ENCODE results near the gene RPS8. TPM values are rescaled to one million over a fixed set of nuclear protein-coding genes. Genes with fewer than 3 reads are reported as not detected.
"Not testable (repeated sequence)": the region's sequence is repeated elsewhere in the genome, so short reads cannot be mapped to it uniquely, and the experiment has no call there.

Gene RPS8
- total RNA-seq, 1 donor from 2014 or later: 3,767 TPM

DNA sequence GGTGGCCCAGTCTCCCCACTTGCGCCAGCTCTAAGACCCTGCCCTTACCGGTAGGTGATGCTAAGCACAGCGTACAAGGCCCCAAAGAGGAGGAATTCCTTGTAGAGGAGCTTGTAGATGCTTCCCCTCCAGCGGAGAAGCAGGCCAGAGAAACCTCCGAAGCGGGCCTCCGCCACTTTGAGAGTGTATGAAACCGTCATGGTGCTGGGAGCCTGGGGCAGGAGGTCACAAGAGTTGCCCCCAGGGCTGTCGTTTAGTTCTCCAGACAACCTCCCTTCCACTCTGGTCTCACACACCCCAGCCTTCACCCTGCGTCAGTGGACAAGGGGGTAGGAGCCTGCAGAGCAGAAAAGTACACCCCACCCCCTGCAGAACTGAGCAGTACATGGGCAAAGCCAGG is 12.2 kb downstream of the RPS8 start:
- TF ChIP-seq, protein P1, sequence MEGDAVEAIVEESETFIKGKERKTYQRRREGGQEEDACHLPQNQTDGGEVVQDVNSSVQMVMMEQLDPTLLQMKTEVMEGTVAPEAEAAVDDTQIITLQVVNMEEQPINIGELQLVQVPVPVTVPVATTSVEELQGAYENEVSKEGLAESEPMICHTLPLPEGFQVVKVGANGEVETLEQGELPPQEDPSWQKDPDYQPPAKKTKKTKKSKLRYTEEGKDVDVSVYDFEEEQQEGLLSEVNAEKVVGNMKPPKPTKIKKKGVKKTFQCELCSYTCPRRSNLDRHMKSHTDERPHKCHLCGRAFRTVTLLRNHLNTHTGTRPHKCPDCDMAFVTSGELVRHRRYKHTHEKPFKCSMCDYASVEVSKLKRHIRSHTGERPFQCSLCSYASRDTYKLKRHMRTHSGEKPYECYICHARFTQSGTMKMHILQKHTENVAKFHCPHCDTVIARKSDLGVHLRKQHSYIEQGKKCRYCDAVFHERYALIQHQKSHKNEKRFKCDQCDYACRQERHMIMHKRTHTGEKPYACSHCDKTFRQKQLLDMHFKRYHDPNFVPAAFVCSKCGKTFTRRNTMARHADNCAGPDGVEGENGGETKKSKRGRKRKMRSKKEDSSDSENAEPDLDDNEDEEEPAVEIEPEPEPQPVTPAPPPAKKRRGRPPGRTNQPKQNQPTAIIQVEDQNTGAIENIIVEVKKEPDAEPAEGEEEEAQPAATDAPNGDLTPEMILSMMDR (IDR thresholded peaks at IDR 0.05): no peak

DNA sequence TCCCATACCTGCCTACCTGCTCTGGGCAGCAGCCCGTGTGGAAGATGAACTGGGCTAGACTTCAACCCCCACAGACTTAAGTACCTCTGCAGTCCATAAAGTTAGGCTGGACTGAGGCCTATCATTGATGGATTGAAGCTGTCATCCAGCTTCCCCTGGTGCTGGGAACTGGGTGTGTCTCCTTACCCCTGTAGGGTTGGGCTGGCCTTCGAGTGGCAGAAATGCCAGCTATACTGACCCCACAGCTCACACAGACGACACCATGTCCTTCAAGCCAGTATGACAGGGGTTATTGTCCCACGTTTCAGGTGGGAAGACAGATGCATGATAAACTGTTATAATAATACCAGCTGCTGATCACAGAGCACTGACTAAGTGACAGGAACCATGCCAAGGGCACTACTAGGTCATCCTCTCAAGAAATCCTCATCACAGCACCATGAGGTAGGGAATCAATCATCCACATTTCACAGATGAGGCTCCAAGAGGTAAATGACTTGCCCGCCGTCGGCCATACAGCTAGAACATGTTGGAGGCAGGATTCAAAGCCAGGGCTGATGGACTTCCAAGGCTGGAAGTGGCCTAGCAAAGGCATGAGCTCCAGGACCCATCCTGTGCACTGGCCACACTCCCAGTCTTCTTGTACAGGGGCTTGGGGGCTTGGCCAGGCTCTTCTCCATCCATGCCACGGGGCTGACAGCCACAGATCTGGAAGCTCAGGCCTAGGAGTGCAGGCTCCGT is 12.9 kb downstream of the RPS8 start, which contains the start of gene BEST4:
TSS of gene BEST4 (minus strand) at position 51 of the 741 bp plus-strand sequence. CDS start 465 bp downstream, outside the sequence.
- ATAC-seq (ENCODE audit: low read depth): no peak
- DNase-seq: no peak
- Mint-ChIP-seq H3K9me3 (no peaks in the 10 kb centered on the region), H3K36me3 (ENCODE audit: low read depth) (no peaks in the 10 kb centered on the region), H3K4me3 (no peak within 1 kb of the TSS), H3K27me3 (no peaks in the 10 kb centered on the region), H3K27ac (peak within 1 kb of the TSS; percentile 59), H3K4me1 (peaks cover 29% of the 10 kb centered on the region)
- TF ChIP-seq, protein P1 (IDR thresholded peaks at IDR 0.05): no peak
- CTCF ChIA-PET: interaction anchor here (0.9 to 3.6 kb wide), 5 partner anchors 21 to 226 kb away, joined by 3 to 13 read pairs (median 3); no protein-coding TSS in a partner anchor
- POLR2A ChIA-PET: interaction anchor here (0.8 to 9.4 kb wide), 9 partner anchors 9 to 733 kb away, joined by 3 to 113 read pairs (median 6); partner anchors contain the start of genes PLK3, PRDX1, RNU5D-1 and RPS8
- intact Hi-C loops (cut with micrococcal nuclease): loop anchor here (5.0 to 10.0 kb wide), 3 partner anchors 199 to 899 kb away; partner anchors contain the start of genes EIF2B3, GPBP1L1, TMEM69 and ZSWIM5

More for the DNA sequence above, 12.2 kb downstream of the RPS8 start:
- peaks cover 2% of the 10 kb centered on the region for H3K36me3 Mint-ChIP-seq (ENCODE audit: low read depth)
- H3K4me1 Mint-ChIP-seq: peaks cover 32% of the 10 kb centered on the region
- H3K9me3 Mint-ChIP-seq: no peaks in the 10 kb centered on the region
- no peak overlapping the region for H3K4me3 Mint-ChIP-seq
- ATAC-seq (ENCODE audit: low read depth) (no peak), DNase-seq (no peak)
- no peak overlapping the region for H3K27ac Mint-ChIP-seq
- intact Hi-C loops (cut with micrococcal nuclease): loop anchor here (2.0 to 10.0 kb wide), 5 partner anchors 55 to 900 kb away; partner anchors contain the start of genes EIF2B3, GPBP1L1, PTCH2 and TMEM69
- ChIA-PET POLR2A (interaction anchor here (0.5 to 9.4 kb wide), 13 partner anchors 8 to 734 kb away, joined by 3 to 113 read pairs (median 6); partner anchors contain the start of genes EIF2B3, HECTD3, PRDX1 and RNU5D-1), CTCF (interaction anchor here (0.9 to 3.6 kb wide), 6 partner anchors 22 to 224 kb away, joined by 3 to 13 read pairs (median 5); partner anchors contain the start of genes HECTD3 and UROD)
- H3K27me3 Mint-ChIP-seq: no peaks in the 10 kb centered on the region

DNA sequence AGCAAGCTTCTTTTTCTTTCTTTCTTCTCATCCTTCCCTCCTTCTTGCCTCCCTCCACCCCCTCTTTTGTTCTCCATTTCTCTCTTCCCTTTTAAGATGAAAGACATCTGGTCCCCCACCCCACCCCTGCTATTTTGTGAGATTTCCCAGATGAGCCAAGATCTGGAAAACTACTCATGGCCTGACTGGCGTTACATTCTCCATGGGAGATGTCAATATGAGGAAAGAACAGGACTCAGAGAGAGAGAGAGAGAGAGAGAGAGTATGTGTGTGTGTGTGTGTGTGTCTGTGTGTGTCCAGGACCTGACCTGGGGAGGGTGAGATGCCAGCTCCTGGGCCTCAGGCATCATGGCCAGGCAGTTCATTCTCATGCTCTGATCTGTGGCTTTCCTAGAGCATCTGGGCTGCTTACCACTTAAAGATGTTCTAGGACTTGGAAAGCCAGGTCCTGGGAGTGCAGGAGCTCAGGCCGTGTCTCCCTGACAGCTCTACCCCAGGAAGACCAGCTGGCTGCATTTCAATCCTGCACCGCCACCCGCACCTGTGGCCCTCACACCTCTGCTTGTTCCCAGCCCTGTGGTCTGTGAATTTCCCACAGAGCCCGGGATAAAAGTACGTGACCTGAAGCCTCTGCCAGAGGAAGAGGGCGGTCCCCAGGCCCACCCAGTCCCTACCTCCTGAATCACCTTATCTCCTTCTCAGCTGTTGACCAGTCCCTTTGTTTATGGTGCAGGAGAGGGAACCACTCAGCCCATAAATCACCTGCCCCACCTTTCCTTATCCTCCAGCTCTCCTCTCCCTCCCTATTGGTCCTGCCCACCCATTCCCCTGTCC is 15.8 kb downstream of the RPS8 start:
- Mint-ChIP-seq H3K36me3 (ENCODE audit: low read depth) (no peaks in the 10 kb centered on the region), H3K4me1 (peaks cover 5% of the 10 kb centered on the region), H3K27ac (no peak overlapping the region), H3K9me3 (no peaks in the 10 kb centered on the region), H3K27me3 (no peaks in the 10 kb centered on the region), H3K4me3 (no peak overlapping the region)
- DNase-seq (no peak), ATAC-seq (ENCODE audit: low read depth) (no peak)
- ChIA-PET POLR2A (interaction anchor here (0.6 to 9.4 kb wide), 10 partner anchors 9 to 70 kb away, joined by 3 to 113 read pairs (median 6); partner anchors contain the start of genes PLK3, RNU5D-1 and RPS8), CTCF (interaction anchor here (1.0 kb wide), 1 partner anchor 28 kb away, joined by 3 read pairs; no protein-coding TSS in a partner anchor)
- intact Hi-C loops (cut with micrococcal nuclease): no loop called here
- TF ChIP-seq, protein P1 (IDR thresholded peaks at IDR 0.05): no peak

DNA sequence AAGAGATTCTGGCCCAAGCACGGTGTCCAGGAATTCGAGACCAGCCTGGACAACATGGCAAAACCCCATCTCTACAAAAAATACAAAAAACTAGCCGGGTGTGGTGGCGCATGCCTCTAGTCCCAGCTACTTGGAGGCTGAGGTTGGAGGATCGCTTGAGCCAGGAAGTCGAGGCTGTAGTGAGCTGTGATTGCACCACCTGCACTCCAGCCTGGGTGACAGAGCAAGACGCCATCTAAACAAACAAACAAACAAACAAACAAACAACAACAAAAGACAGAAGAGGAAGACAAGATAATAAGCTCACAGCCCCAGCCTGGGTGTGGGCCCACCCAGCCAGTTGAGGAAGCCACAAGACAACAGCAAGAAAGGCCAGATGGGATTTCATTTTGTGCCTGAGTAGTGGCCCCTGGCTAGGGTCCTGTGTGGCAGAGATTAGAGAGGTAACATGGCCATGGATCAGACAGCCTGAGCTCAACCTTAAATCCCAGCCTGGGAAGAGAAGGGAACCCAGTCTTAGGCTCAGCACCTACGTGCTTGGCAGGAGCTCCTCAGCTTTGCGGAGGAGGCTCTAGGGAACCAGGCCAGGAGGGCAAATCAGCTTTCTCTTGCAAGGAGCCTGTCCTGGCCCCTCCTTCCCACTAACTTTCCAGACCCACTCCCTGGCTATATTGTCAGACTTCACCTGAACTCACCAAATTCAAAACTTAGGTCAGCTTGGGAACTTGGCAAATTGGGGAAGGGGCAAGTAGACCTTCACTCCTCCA is 17.6 kb downstream of the RPS8 start:
- H3K36me3 Mint-ChIP-seq (ENCODE audit: low read depth): no peaks in the 10 kb centered on the region
- CTCF ChIA-PET: interaction anchor here (0.8 to 1.8 kb wide), 9 partner anchors 8 to 507 kb away, joined by 3 to 7 read pairs (median 4); partner anchors contain the start of genes BTBD19 and UROD
- POLR2A ChIA-PET: interaction anchor here (0.7 to 2.8 kb wide), 13 partner anchors 8 to 546 kb away, joined by 3 to 32 read pairs (median 5); partner anchors contain the start of genes BTBD19, DYNLT4, HECTD3 and RNU5D-1
- no peaks in the 10 kb centered on the region for H3K27me3 Mint-ChIP-seq
- H3K27ac Mint-ChIP-seq: no peak overlapping the region
- intact Hi-C loops (cut with micrococcal nuclease): no loop called here
- TF ChIP-seq, protein P1 (IDR thresholded peaks at IDR 0.05): no peak
- ATAC-seq (ENCODE audit: low read depth) (no peak), DNase-seq (no peak)
- H3K9me3 Mint-ChIP-seq: no peaks in the 10 kb centered on the region
- H3K4me1 Mint-ChIP-seq: no peaks in the 10 kb centered on the region
- no peak overlapping the region for H3K4me3 Mint-ChIP-seq

DNA sequence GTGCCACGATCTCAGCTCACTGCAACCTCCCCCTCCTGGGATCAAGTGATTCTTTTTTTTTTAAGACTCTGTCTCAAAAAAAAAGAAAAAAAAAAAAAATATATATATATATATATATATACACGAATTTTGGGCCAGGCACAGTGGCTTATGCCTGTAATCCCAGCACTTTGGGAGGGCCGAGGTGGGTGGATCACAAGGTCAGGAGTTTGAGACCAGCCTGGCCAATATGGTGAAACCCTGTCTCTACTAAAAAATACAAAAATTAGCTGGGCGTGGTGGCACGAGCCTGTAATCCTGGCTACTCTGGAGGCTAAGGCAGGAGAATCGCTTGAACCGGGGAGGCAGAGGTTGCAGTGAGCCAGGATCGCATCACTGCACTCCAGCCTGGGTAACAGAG is 22.5 kb downstream of the RPS8 start:
- DNase-seq; H3K4me3 Mint-ChIP-seq; H3K27me3 Mint-ChIP-seq; H3K9me3 Mint-ChIP-seq; intact Hi-C loops (cut with micrococcal nuclease); ATAC-seq (ENCODE audit: low read depth): not testable (repeated sequence)
- Mint-ChIP-seq H3K4me1 (peaks cover 28% of the 10 kb centered on the region), H3K36me3 (ENCODE audit: low read depth) (peaks cover 17% of the 10 kb centered on the region), H3K27ac (peak overlapping the region; percentile 59)
- CTCF ChIA-PET: interaction anchor here (1.1 to 1.5 kb wide), 2 partner anchors 8 to 217 kb away, joined by 3 to 6 read pairs; no protein-coding TSS in a partner anchor
- POLR2A ChIA-PET: interaction anchor here (0.7 to 8.7 kb wide), 5 partner anchors 14 to 213 kb away, joined by 3 to 339 read pairs (median 54); partner anchors contain the start of genes BTBD19, HECTD3 and UROD
